A673 (cell line): ENCODE results near the gene MOCS2. TPM values are rescaled to one million over a fixed set of nuclear protein-coding genes. Genes with fewer than 3 reads are reported as not detected.

ENCODE experiments used
- BruUV-seq: library from RNA; stranded (reverse); fragments of 400-500 nt; replicated peaks from 2 replicates; lab custom pipeline; 2021; lab: Mats Ljungman, UMichigan
- CTCF ChIA-PET: fragments of 300-600 bp; sonication (Branson Sonifier 250); formaldehyde crosslinking; loops from one replicate; lab custom pipeline; 2022; ENCODE audit warnings: antibody characterized with exemption; lab: Charles Lee
- POLR2A ChIA-PET: fragments of 300-600 bp; sonication (Branson Sonifier 250); formaldehyde crosslinking; loops from one replicate; lab custom pipeline; 2022; ENCODE audit warnings: antibody characterized with exemption; ENCODE audit not compliant: low non-redundant PET; lab: Charles Lee
- DNase-seq: peaks from one replicate; pipeline ENCODE4 v3.0.0-alpha.2; 2015; ENCODE audit warnings: low spot score
- H3K27ac ChIP-seq: fragments of 200-600 bp; sonication (generic); 2 replicates; pipeline ENCODE4 v1.5.1; 2016; ENCODE audit warnings: mixed run types, low read depth, mild to moderate bottlenecking, mixed read lengths, antibody characterized with exemption, low read length; ENCODE audit not compliant: poor library complexity, severe bottlenecking
- H3K27me3 ChIP-seq: fragments of 200-600 bp; sonication (generic); replicated peaks from 2 replicates; pipeline ENCODE4 v1.6.1; 2017; ENCODE audit warnings: mixed run types, low read depth, mild to moderate bottlenecking, mixed read lengths, antibody characterized with exemption, low read length; ENCODE audit not compliant: insufficient read depth, poor library complexity
- H3K36me3 ChIP-seq: fragments of 200-600 bp; sonication (generic); 2 replicates; pipeline ENCODE4 v1.6.1; 2016; ENCODE audit warnings: mixed run types, mild to moderate bottlenecking, mixed read lengths, antibody characterized with exemption, low read length; ENCODE audit not compliant: insufficient read depth, poor library complexity, severe bottlenecking
- H3K4me1 ChIP-seq: fragments of 200-600 bp; sonication (generic); 2 replicates; pipeline ENCODE4 v1.6.1; 2017; ENCODE audit warnings: mixed run types, mild to moderate bottlenecking, mixed read lengths, antibody characterized with exemption, low read length; ENCODE audit not compliant: insufficient read depth, poor library complexity, severe bottlenecking
- H3K4me3 ChIP-seq: fragments of 200-600 bp; sonication (generic); 2 replicates; pipeline ENCODE4 v1.5.1; 2016; ENCODE audit warnings: low read depth, mixed run types, mild to moderate bottlenecking, mixed read lengths, low read length; ENCODE audit not compliant: poor library complexity, severe bottlenecking
- H3K9me3 ChIP-seq: fragments of 200-600 bp; sonication (generic); 2 replicates; pipeline ENCODE4 v1.6.1; 2016; ENCODE audit warnings: mixed run types, low read depth, mild to moderate bottlenecking, mixed read lengths, antibody characterized with exemption, low read length; ENCODE audit not compliant: poor library complexity, severe bottlenecking
- CTCF ChIP-seq: fragments of 300-800, 200-600 bp; sonication (generic); conservative IDR thresholded peaks from 2 replicates; pipeline ENCODE4 v1.5.1; 2017; ENCODE audit warnings: low read depth, mild to moderate bottlenecking, antibody characterized with exemption, low read length, moderate library complexity, mixed read lengths
- EZH2 ChIP-seq: fragments of 200-600 bp; sonication (generic); IDR thresholded peaks from 2 replicates; pipeline ENCODE4 v1.6.1; 2017; ENCODE audit warnings: borderline replicate concordance, low read depth, mild to moderate bottlenecking, mixed read lengths, antibody characterized with exemption, low read length; ENCODE audit not compliant: poor library complexity, severe bottlenecking
- intact Hi-C: fragments of 100-400 bp; cut with micrococcal nuclease; formaldehyde crosslinking; loops from one replicate; pipeline ENCODE4 v1.10.0; 2022; ENCODE audit not compliant: unreplicated experiment
- total RNA-seq: library from RNA; stranded (reverse); gene quantifications from 2 replicates; pipeline ENCODE4 v1.2.3, GENCODE V29; 2021

Gene MOCS2
- total RNA-seq, 1 experiment from 2014 or later, result 41.7 TPM

GRCh38 chr5:53126521-53126920 is 17.0 kb upstream of the MOCS2 start:
- Histone ChIP-seq H3K27me3 (no peaks in the 10 kb centered on the region), H3K4me1 (no peaks in the 10 kb centered on the region), H3K36me3 (no peaks in the 10 kb centered on the region), H3K27ac (no peak overlapping the region), H3K4me3 (no peak overlapping the region), H3K9me3 (no peaks in the 10 kb centered on the region)
- BruUV-seq, result no TSS peak
- intact Hi-C loops, result no loop called here
- TF ChIP-seq EZH2 (no peak), CTCF (no peak)
- DNase-seq, result peak; percentile 9
- CTCF ChIA-PET, result no interaction called here
- POLR2A ChIA-PET, result no interaction called here

GRCh38 chr5:53123702-53124101 is 14.1 kb upstream of the MOCS2 start:
- no peak overlapping the region for H3K27ac ChIP-seq
- BruUV-seq, result no TSS peak
- H3K9me3 ChIP-seq, result no peaks in the 10 kb centered on the region
- no peaks in the 10 kb centered on the region for H3K4me1 ChIP-seq
- no peak overlapping the region for H3K4me3 ChIP-seq
- intact Hi-C loops, result loop anchor here (2.0 kb wide), 1 partner anchor 1095 kb away; no protein-coding TSS in a partner anchor
- no peaks in the 10 kb centered on the region for H3K36me3 ChIP-seq
- TF ChIP-seq CTCF (peak; percentile 40; the same call in 1 of the 2 replicates), EZH2 (no peak)
- H3K27me3 ChIP-seq, result no peaks in the 10 kb centered on the region
- peak; percentile 8 for DNase-seq
- CTCF ChIA-PET, result no interaction called here
- POLR2A ChIA-PET, result no interaction called here

- BruUV-seq, result no TSS peak
- no peaks in the 10 kb centered on the region for H3K9me3 ChIP-seq
- no peak overlapping the region for H3K27ac ChIP-seq
- TF ChIP-seq CTCF (no peak), EZH2 (no peak)
- H3K27me3 ChIP-seq, result peaks cover 8% of the 10 kb centered on the region
- no peaks in the 10 kb centered on the region for H3K4me1 ChIP-seq
- CTCF ChIA-PET, result no interaction called here
- no peak overlapping the region for H3K4me3 ChIP-seq
- intact Hi-C loops, result no loop called here
- H3K36me3 ChIP-seq, result no peaks in the 10 kb centered on the region
- POLR2A ChIA-PET, result no interaction called here
- DNase-seq, result no peak
Measured at GRCh38 chr5:53120165-53120564, 10.6 kb upstream of the MOCS2 start.
